Measurements from ENCODE around the gene YPEL4.

GRCh38 chr11:57601297-57601696 is 48.4 kb downstream of the YPEL4 start:
- TF ChIP-seq POLR2AphosphoS5 (IDR thresholded peaks at IDR 0.05; ENCODE audit: low read depth, low read length): no peak
- TF ChIP-seq NRF1 (IDR thresholded peaks at IDR 0.05; ENCODE audit: low read depth, low read length): no peak
- no peak for TF ChIP-seq CTCF (IDR thresholded peaks at IDR 0.05)
- TF ChIP-seq FOXJ3 (CRISPR knock-in tag; IDR thresholded peaks at IDR 0.05): no peak
